Activated CD4-positive, alpha-beta T cell treated with anti-CD3 and anti-CD28 coated beads for 4 hours (primary cell): ENCODE results near the gene GOLT1A.

Source experiments
- DNase-seq, 2 donors: peaks; one replicate each; pipeline ENCODE4 v3.0.0-alpha.2; 2020

The GOLT1A gene

GRCh38 chr1:204153667-204154066, 60.1 kb downstream of the GOLT1A start:
- no peak for DNase-seq

- DNase-seq: no peak
Measured at GRCh38 chr1:204152310-204153044, 61.3 kb downstream of the GOLT1A start.

- peak; percentile 49 to 53 for DNase-seq
Measured at GRCh38 chr1:204151552-204152309, 62.1 kb downstream of the GOLT1A start, which contains the start of gene ETNK2. Gene ETNK2, minus strand, starts transcription at chr1:204152044. Its CDS starts 192 bp downstream, at chr1:204151852.

- DNase-seq: no peak
Measured at GRCh38 chr1:204150702-204151551, 62.9 kb downstream of the GOLT1A start.

GRCh38 chr1:204149635-204150565, 63.9 kb downstream of the GOLT1A start:
- DNase-seq: no peak

- DNase-seq: no peak
Measured at GRCh38 chr1:204149107-204149506, 64.7 kb downstream of the GOLT1A start.
